ENCODE data around the gene OTUD5. TPM values are rescaled to one million over a fixed set of nuclear protein-coding genes. Genes with fewer than 3 reads are reported as not detected.

Gene OTUD5
- total RNA-seq, 1 experiment from 2014 or later: 52.6 TPM

DNA sequence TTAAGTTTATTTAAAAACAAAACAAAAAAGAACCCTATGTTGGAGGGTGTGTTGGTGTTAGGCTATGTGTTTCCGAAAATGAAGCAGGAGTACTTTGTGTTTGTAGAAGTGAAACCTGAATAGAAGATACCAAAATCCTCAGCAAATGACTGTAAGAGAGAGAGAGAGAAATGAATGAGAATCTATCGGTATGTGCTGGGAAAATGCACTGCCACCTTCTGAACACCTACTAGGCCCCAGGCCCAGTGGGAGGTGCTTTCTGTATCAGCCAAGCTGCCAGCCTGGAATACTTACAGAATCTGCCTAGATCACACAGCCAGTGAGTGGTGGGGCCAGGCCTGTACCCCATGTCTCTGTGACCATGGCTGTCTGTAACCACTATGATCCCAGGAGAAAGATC lies 23.6 kb downstream of the OTUD5 start:
- no peaks in the 10 kb centered on the region; the same call in 1 of the 2 replicates for H3K9me3 Mint-ChIP-seq
- POLR2A ChIA-PET: no interaction called here
- H3K27ac Mint-ChIP-seq: no peak overlapping the region
- CTCF ChIA-PET: no interaction called here
- TF ChIP-seq ZNF263 (CRISPR knock-in tag; IDR thresholded peaks at IDR 0.05; ENCODE audit: low read depth) (no peak), JUN (CRISPR knock-in tag; IDR thresholded peaks at IDR 0.05) (no peak), EMX1 (CRISPR knock-in tag; IDR thresholded peaks at IDR 0.05) (no peak), GRHL2 (CRISPR knock-in tag; IDR thresholded peaks at IDR 0.05; ENCODE audit: insufficient replicate concordance, severe bottlenecking) (no peak), ZNF232 (CRISPR knock-in tag; IDR thresholded peaks at IDR 0.05) (no peak), MYBL2 (CRISPR knock-in tag; IDR thresholded peaks at IDR 0.05) (no peak), ZNF425 (CRISPR knock-in tag; conservative IDR thresholded peaks at IDR 0.05) (no peak), TP53 (CRISPR knock-in tag; IDR thresholded peaks at IDR 0.05) (no peak), CBFB (CRISPR knock-in tag; IDR thresholded peaks at IDR 0.05; ENCODE audit: low read depth) (no peak), NFYB (CRISPR knock-in tag; conservative IDR thresholded peaks at IDR 0.05; ENCODE audit: low read depth) (no peak), NR3C1 (CRISPR knock-in tag; conservative IDR thresholded peaks at IDR 0.05; ENCODE audit: low read depth) (no peak), ZNF138 (CRISPR knock-in tag; conservative IDR thresholded peaks at IDR 0.05) (no peak), ZNF317 (CRISPR knock-in tag; IDR thresholded peaks at IDR 0.05; ENCODE audit: borderline replicate concordance, low read depth) (no peak), TEAD1 (CRISPR knock-in tag; IDR thresholded peaks at IDR 0.05) (no peak), NFATC4 (CRISPR knock-in tag; IDR thresholded peaks at IDR 0.05) (no peak), OVOL2 (CRISPR knock-in tag; IDR thresholded peaks at IDR 0.05; ENCODE audit: borderline replicate concordance) (no peak)
- TF ChIP-seq, protein P1, sequence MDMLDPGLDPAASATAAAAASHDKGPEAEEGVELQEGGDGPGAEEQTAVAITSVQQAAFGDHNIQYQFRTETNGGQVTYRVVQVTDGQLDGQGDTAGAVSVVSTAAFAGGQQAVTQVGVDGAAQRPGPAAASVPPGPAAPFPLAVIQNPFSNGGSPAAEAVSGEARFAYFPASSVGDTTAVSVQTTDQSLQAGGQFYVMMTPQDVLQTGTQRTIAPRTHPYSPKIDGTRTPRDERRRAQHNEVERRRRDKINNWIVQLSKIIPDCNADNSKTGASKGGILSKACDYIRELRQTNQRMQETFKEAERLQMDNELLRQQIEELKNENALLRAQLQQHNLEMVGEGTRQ (CRISPR knock-in tag; IDR thresholded peaks at IDR 0.05): no peak
- TF ChIP-seq, protein P2, sequence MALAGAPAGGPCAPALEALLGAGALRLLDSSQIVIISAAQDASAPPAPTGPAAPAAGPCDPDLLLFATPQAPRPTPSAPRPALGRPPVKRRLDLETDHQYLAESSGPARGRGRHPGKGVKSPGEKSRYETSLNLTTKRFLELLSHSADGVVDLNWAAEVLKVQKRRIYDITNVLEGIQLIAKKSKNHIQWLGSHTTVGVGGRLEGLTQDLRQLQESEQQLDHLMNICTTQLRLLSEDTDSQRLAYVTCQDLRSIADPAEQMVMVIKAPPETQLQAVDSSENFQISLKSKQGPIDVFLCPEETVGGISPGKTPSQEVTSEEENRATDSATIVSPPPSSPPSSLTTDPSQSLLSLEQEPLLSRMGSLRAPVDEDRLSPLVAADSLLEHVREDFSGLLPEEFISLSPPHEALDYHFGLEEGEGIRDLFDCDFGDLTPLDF (CRISPR knock-in tag; IDR thresholded peaks at IDR 0.05): no peak
- TF ChIP-seq, protein P3, sequence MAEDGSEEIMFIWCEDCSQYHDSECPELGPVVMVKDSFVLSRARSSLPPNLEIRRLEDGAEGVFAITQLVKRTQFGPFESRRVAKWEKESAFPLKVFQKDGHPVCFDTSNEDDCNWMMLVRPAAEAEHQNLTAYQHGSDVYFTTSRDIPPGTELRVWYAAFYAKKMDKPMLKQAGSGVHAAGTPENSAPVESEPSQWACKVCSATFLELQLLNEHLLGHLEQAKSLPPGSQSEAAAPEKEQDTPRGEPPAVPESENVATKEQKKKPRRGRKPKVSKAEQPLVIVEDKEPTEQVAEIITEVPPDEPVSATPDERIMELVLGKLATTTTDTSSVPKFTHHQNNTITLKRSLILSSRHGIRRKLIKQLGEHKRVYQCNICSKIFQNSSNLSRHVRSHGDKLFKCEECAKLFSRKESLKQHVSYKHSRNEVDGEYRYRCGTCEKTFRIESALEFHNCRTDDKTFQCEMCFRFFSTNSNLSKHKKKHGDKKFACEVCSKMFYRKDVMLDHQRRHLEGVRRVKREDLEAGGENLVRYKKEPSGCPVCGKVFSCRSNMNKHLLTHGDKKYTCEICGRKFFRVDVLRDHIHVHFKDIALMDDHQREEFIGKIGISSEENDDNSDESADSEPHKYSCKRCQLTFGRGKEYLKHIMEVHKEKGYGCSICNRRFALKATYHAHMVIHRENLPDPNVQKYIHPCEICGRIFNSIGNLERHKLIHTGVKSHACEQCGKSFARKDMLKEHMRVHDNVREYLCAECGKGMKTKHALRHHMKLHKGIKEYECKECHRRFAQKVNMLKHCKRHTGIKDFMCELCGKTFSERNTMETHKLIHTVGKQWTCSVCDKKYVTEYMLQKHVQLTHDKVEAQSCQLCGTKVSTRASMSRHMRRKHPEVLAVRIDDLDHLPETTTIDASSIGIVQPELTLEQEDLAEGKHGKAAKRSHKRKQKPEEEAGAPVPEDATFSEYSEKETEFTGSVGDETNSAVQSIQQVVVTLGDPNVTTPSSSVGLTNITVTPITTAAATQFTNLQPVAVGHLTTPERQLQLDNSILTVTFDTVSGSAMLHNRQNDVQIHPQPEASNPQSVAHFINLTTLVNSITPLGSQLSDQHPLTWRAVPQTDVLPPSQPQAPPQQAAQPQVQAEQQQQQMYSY (CRISPR knock-in tag; IDR thresholded peaks at IDR 0.05): no peak
- TF ChIP-seq, protein P4, sequence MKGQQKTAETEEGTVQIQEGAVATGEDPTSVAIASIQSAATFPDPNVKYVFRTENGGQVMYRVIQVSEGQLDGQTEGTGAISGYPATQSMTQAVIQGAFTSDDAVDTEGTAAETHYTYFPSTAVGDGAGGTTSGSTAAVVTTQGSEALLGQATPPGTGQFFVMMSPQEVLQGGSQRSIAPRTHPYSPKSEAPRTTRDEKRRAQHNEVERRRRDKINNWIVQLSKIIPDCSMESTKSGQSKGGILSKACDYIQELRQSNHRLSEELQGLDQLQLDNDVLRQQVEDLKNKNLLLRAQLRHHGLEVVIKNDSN (CRISPR knock-in tag; IDR thresholded peaks at IDR 0.05): no peak
- H3K36me3 Mint-ChIP-seq: peaks cover 34% of the 10 kb centered on the region
- DNase-seq (ENCODE audit: low spot score): no peak
- no peak overlapping the region for H3K4me3 Mint-ChIP-seq
- no peak for ATAC-seq
- peaks cover 25% of the 10 kb centered on the region for H3K4me1 Mint-ChIP-seq
- H3K27me3 Mint-ChIP-seq (ENCODE audit: low read depth): no peaks in the 10 kb centered on the region
